Heart right ventricle (tissue), 16 donors: Measurements from ENCODE around the gene PCA3. TPM values are rescaled to one million over a fixed set of nuclear protein-coding genes. Genes with fewer than 3 reads are reported as not detected.

Experiments
- ATAC-seq, 8 donors: fragments of 200-7000 bp; cut with Tn5 transposase; one replicate each; pipeline ENCODE4 v1.9.1; 2020; ENCODE audit warnings: mild to moderate bottlenecking in 8 of 8, moderate library complexity in 8 of 8, moderate number of reproducible peaks in 1 of 8
- DNase-seq, 2 donors: peaks; one replicate each; pipeline ENCODE4 v3.0.0-alpha.2; 2020
- H3K27ac ChIP-seq, 10 donors: fragments of 200-600 bp; sonication (generic) in 2 of 10; one replicate each; pipeline versions ENCODE4 v1.5.0 to v1.8.0; 2020 to 2022; ENCODE audit warnings: mild to moderate bottlenecking in 3 of 10
- H3K27me3 ChIP-seq, 7 donors: fragments of 200-600 bp; one replicate each; pipeline ENCODE4 v1.8.0; 2021 to 2022; ENCODE audit warnings: mild to moderate bottlenecking in 2 of 7
- H3K36me3 ChIP-seq, 9 donors: fragments of 200-600 bp; sonication (generic) in 1 of 9; one replicate each; pipeline versions ENCODE4 v1.5.0 to v1.8.0; 2020 to 2022; ENCODE audit warnings: mild to moderate bottlenecking in 2 of 9
- H3K4me1 ChIP-seq, 9 donors: fragments of 200-600 bp; sonication (generic) in 1 of 9; one replicate each; pipeline versions ENCODE4 v1.5.0 to v1.8.0; 2020 to 2022; ENCODE audit warnings: mild to moderate bottlenecking in 4 of 9
- H3K4me3 ChIP-seq, 10 donors: fragments of 200-600 bp; sonication (generic) in 2 of 10; one replicate each; pipeline versions ENCODE4 v1.5.0 to v1.8.0; 2020 to 2022; ENCODE audit warnings: mild to moderate bottlenecking in 7 of 10, moderate library complexity in 2 of 10
- H3K9me3 ChIP-seq, 11 donors: fragments of 200-600 bp in 10 of 11; sonication (generic) in 2 of 11; one replicate each; pipeline versions ENCODE4 v1.5.0 to v1.8.0; 2013 to 2022; ENCODE audit warnings: mild to moderate bottlenecking in 2 of 11, control low read depth in 1 of 11, moderate library complexity in 1 of 11
- CTCF ChIP-seq, 9 donors: fragments of 200-600 bp; sonication (generic) in 2 of 9; IDR thresholded peaks; one replicate each; pipeline versions ENCODE4 v1.5.0 to v1.8.0; 2021 to 2022; ENCODE audit warnings: antibody characterized with exemption in 9 of 9, mild to moderate bottlenecking in 5 of 9, moderate library complexity in 1 of 9
- WGBS, 2 donors: extraction: QIAGEN DNeasy Blood & Tissue Kit; methylation state at CpG; one replicate each; pipeline ENCODE4 v1.1.7; 2013; ENCODE audit warnings: inconsistent platforms in 1 of 2; 5-methylcytosine and 5-hydroxymethylcytosine counted together
- intact Hi-C, 10 donors: fragments of 100-400 bp; cut with DNase I; formaldehyde crosslinking; loops; one replicate each; pipeline versions ENCODE4 v1.11.1 to v1.14.2; 2022
- polyA plus RNA-seq, 2 donors: library from polyadenylated mRNA; stranded (reverse); fragments of 200-250 nt; gene quantifications; one replicate each; pipeline ENCODE4 v1.2.3, GENCODE V29; 2013
- total RNA-seq, 10 donors: library from RNA; stranded (reverse); fragmentation: NEBNext Ultra II Directional in 3 of 10; extraction: Animal tissue kit (Norgen Biotek cat#: 25700) in 3 of 10; gene quantifications; one replicate each; pipeline versions ENCODE4 v1.2.1 to v1.2.4, GENCODE V29; 2021 to 2023
- donor health status: Arrhythmogenic right ventricular cardiomyopathy.
- donor health status: ischemic (EF 13 %, LVEDD 7.1; RV severe dilation, severe dysfunction).
- donor health status: healthy with polysubstance abuse.
- donor health status: DM: no; HTN: yes; CAD: no.
- donor health status: DM: no; HTN: no; CAD: no.
- donor health status: ischemic (EF 25% LVEDD 6.9; RV normal size, moderate dysfunction).
- donor health status: ischemic (EF 25% LVEDD 5.7; RV mildly dilated, moderate dysfunction).
- donor health status: healthy.
- donor health status: DM: yes; HTN: yes; CAD: no.
- donor health status: Ischemic cardiomyopathy.
- donor health status: ischemic (EF 35%, LVEDD 5.7; RV mildly dilated, moderate dysfunction).
- donor health status: nonischemic (EF 11% LVEDD 7.7; RV severe dilation, severe dysfunction).
- donor health status: DM: yes; HTN: yes; CAD: no.
- donor health status: PGD.
- donor health status: ischemic (EF 29% LVEDD 5.4; RV normal size, mild dysfunction).
- donor health status: nonischemic (EF 23%, LVEDD 6.1; RV moderate dilation, normal function).

Gene PCA3
- total and polyA plus RNA-seq, 12 donors, result 0.01 TPM; not detected in 11

- Histone ChIP-seq H3K27ac (no peak overlapping the region), H3K27me3 (peaks cover 0 to 6% (median 0%) of the 10 kb centered on the region in 7 donors), H3K36me3 (no peaks in the 10 kb centered on the region), H3K4me1 (no peaks in the 10 kb centered on the region), H3K4me3 (no peak overlapping the region), H3K9me3 (peaks cover 0 to 7% (median 0%) of the 10 kb centered on the region in 11 donors)
- ATAC-seq (no peak), DNase-seq (no peak)
- intact Hi-C loops, result no loop called here
- 48 to 53% methylated on average over 9 of the region's 9 CpGs for WGBS, 2 donors
- TF ChIP-seq CTCF (IDR thresholded peaks at IDR 0.05), result no peak
Measured at GRCh38 chr9:76827296-76828080, 63.2 kb downstream of the PCA3 start.

GRCh38 chr9:76828447-76828846 is 64.2 kb downstream of the PCA3 start:
- Histone ChIP-seq H3K27me3 (peaks cover 0 to 6% (median 0%) of the 10 kb centered on the region in 7 donors), H3K27ac (no peak overlapping the region), H3K9me3 (peaks cover 0 to 7% (median 0%) of the 10 kb centered on the region in 11 donors), H3K4me1 (no peaks in the 10 kb centered on the region), H3K36me3 (no peaks in the 10 kb centered on the region), H3K4me3 (no peak overlapping the region)
- TF ChIP-seq CTCF (IDR thresholded peaks at IDR 0.05), result no peak
- no peak for DNase-seq
- ATAC-seq, result no peak
- 60 to 72% methylated on average over 3 of the region's 3 CpGs for WGBS, 2 donors
- intact Hi-C loops, result no loop called here

DNA sequence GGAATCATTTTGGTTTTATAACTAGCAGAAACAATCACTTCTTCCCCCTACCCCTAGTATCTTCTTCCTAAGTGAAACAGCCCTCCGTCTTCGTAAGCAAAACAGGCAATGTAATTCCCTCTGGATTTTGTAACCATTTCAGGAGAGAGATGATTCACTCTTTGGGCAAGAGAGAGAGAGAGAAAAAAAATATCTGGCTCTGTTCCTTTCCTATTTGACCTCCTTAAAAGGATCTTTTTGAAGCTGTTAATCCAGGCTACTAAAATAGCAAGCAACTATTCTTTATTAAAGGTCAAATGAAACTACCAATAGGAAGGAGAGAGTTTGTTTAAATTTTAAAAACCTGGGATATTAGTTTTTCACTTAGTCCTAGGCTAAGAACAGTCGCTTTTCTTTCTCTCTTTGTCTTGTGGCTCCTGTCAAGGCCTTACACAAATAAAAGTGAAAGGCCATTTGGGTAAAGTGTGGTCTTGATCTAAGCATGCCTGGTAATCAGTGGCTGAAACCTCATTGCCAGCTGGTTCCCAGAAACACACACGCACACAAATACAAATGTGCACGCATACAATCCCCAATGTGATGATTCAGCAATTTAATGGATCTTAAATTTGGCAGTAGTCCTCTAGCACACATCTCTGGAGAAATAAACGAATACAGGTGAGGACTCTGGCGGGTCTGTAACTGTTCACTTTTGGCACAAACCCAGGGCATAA is 71.5 kb downstream of the PCA3 start:
- Histone ChIP-seq H3K27me3 (no peaks in the 10 kb centered on the region), H3K4me3 (peak overlapping the region in 2 of 10 donors; percentile 2 to 5), H3K27ac (peak overlapping the region in 8 of 10 donors; percentile 0 to 78 (median 38)), H3K4me1 (peaks cover 0 to 14% (median 0%) of the 10 kb centered on the region in 9 donors), H3K36me3 (no peaks in the 10 kb centered on the region), H3K9me3 (peaks cover 0 to under 1% (median 0%) of the 10 kb centered on the region in 11 donors)
- WGBS, 2 donors, result 50 to 56% methylated on average over 7 of the region's 7 CpGs
- peak in 7 of 8 donors; percentile 55 to 90 (median 75) for ATAC-seq
- no peak for DNase-seq
- intact Hi-C loops, result no loop called here
- no peak for TF ChIP-seq CTCF (IDR thresholded peaks at IDR 0.05)

Other genes starting within 250 kb of the PCA3 start
- 1 to 10 TPM in 9 of 10 donors, under 1 TPM in 1; 0.95 to 5.7 (median 1.9) TPM for gene PRUNE2, start 141.7 kb downstream of the PCA3 start, total RNA-seq
- 1 to 10 TPM in 1 of 2 donors, under 1 TPM in 1; 0.87 to 1.0 TPM for gene PRUNE2, start 141.7 kb downstream of the PCA3 start, polyA plus RNA-seq